Measurements from ENCODE around the gene UBAC2.

- TF ChIP-seq FOS (IDR thresholded peaks at IDR 0.05; ENCODE audit: low read depth, low read length) (no peak), RFX5 (IDR thresholded peaks at IDR 0.05; ENCODE audit: low read depth, low read length) (no peak), POLR2A (IDR thresholded peaks at IDR 0.05; ENCODE audit: low read depth, low read length) (no peak), RAD21 (IDR thresholded peaks at IDR 0.05; ENCODE audit: low read length) (no peak), USF2 (IDR thresholded peaks at IDR 0.05; ENCODE audit: low read depth, low read length) (no peak)
- TF ChIP-seq, protein P1, sequence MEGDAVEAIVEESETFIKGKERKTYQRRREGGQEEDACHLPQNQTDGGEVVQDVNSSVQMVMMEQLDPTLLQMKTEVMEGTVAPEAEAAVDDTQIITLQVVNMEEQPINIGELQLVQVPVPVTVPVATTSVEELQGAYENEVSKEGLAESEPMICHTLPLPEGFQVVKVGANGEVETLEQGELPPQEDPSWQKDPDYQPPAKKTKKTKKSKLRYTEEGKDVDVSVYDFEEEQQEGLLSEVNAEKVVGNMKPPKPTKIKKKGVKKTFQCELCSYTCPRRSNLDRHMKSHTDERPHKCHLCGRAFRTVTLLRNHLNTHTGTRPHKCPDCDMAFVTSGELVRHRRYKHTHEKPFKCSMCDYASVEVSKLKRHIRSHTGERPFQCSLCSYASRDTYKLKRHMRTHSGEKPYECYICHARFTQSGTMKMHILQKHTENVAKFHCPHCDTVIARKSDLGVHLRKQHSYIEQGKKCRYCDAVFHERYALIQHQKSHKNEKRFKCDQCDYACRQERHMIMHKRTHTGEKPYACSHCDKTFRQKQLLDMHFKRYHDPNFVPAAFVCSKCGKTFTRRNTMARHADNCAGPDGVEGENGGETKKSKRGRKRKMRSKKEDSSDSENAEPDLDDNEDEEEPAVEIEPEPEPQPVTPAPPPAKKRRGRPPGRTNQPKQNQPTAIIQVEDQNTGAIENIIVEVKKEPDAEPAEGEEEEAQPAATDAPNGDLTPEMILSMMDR (conservative IDR thresholded peaks at IDR 0.05; ENCODE audit: low read depth, low read length), result no peak
Observed at GRCh38 chr13:99273128-99273527, 72.5 kb downstream of the UBAC2 start.

Data from IMR-90 (cell line).